RCC 7860 (cell line): ENCODE measurements around the gene CAMKMT.
"Not testable (repeated sequence)": the region's sequence is repeated elsewhere in the genome, so short reads cannot be mapped to it uniquely, and the experiment has no call there.

Experiments used
- DNase-seq: peaks from one replicate; pipeline ENCODE4 v3.0.0-alpha.2; 2015; ENCODE audit warnings: low spot score
- FAIRE-seq: peaks from 2 replicates; lab custom pipeline; 2012; peaks lifted over from hg19 to GRCh38; lab: Jason Lieb, UNC

The CAMKMT gene

GRCh38 chr2:44358503-44358902, 3.2 kb upstream of the CAMKMT start:
- FAIRE-seq, result peak; percentile 89
- peak; percentile 82 for DNase-seq

GRCh38 chr2:44360749-44361329, 908 bp upstream of the CAMKMT start:
- no peak for FAIRE-seq
- DNase-seq, result no peak

- FAIRE-seq, result no peak
- no peak for DNase-seq
Observed at GRCh38 chr2:44362207-44363015, 664 bp downstream of the CAMKMT start.

GRCh38 chr2:44364604-44365003, 2.9 kb downstream of the CAMKMT start:
- DNase-seq (no peak), FAIRE-seq (no peak)

GRCh38 chr2:44367591-44367990, 5.8 kb downstream of the CAMKMT start:
- DNase-seq (no peak), FAIRE-seq (no peak)

- DNase-seq (no peak), FAIRE-seq (no peak)
Observed at GRCh38 chr2:44369392-44369791, 7.6 kb downstream of the CAMKMT start.

GRCh38 chr2:44371445-44371844, 9.7 kb downstream of the CAMKMT start:
- DNase-seq (no peak), FAIRE-seq (no peak)

- FAIRE-seq, result no peak
Observed at GRCh38 chr2:44372246-44372645, 10.5 kb downstream of the CAMKMT start.

GRCh38 chr2:44377486-44377885, 15.7 kb downstream of the CAMKMT start:
- no peak for DNase-seq
- no peak for FAIRE-seq

More at GRCh38 chr2:44372246-44372645, 10.5 kb downstream of the CAMKMT start:
- DNase-seq, result no peak

- FAIRE-seq, DNase-seq: not testable (repeated sequence)
Observed at GRCh38 chr2:44385226-44385625, 23.5 kb downstream of the CAMKMT start.

GRCh38 chr2:44388877-44389276, 27.1 kb downstream of the CAMKMT start:
- FAIRE-seq (no peak), DNase-seq (no peak)

GRCh38 chr2:44389895-44390294, 28.1 kb downstream of the CAMKMT start:
- FAIRE-seq, result peak; percentile 40
- no peak for DNase-seq

- DNase-seq, result no peak
- FAIRE-seq, result peak; percentile 82
Observed at GRCh38 chr2:44392338-44392943, 30.7 kb downstream of the CAMKMT start.

GRCh38 chr2:44397447-44398175, 35.9 kb downstream of the CAMKMT start:
- DNase-seq, result no peak

GRCh38 chr2:44398243-44398897, 36.6 kb downstream of the CAMKMT start:
- FAIRE-seq (no peak), DNase-seq (no peak)

More at GRCh38 chr2:44397447-44398175, 35.9 kb downstream of the CAMKMT start:
- no peak for FAIRE-seq

- FAIRE-seq, result no peak
- no peak for DNase-seq
Observed at GRCh38 chr2:44420725-44421124, 59.0 kb downstream of the CAMKMT start.

- FAIRE-seq, result no peak
- no peak for DNase-seq
Observed at GRCh38 chr2:44424211-44424610, 62.5 kb downstream of the CAMKMT start.

GRCh38 chr2:44429034-44429433, 67.3 kb downstream of the CAMKMT start:
- no peak for FAIRE-seq
- no peak for DNase-seq

- FAIRE-seq (no peak), DNase-seq (no peak)
Observed at GRCh38 chr2:44430342-44430741, 68.6 kb downstream of the CAMKMT start.

GRCh38 chr2:44433895-44434294, 72.1 kb downstream of the CAMKMT start:
- no peak for DNase-seq
- FAIRE-seq, result no peak

- DNase-seq (peak; percentile 42), FAIRE-seq (no peak)
Observed at GRCh38 chr2:44441200-44441599, 79.5 kb downstream of the CAMKMT start.
